ENCODE measurements around the gene SPCS3.

Gene SPCS3

GRCh38 chr4:176286728-176287127, 33.0 kb upstream of the SPCS3 start:
- no peak for TF ChIP-seq TAF1 (IDR thresholded peaks at IDR 0.05; ENCODE audit: borderline replicate concordance, insufficient read depth, low read length)
- no peak for TF ChIP-seq REST (IDR thresholded peaks at IDR 0.05; ENCODE audit: insufficient read depth in 1 of 2, low read depth in 2 of 2, low read length in 2 of 2)
- TF ChIP-seq POLR2AphosphoS5 (IDR thresholded peaks at IDR 0.05; ENCODE audit: low read depth, low read length): no peak
- TF ChIP-seq FOXP2 (optimal IDR thresholded peaks at IDR 0.05; ENCODE audit: borderline replicate concordance, extremely low read depth, extremely low read length, insufficient read depth): no peak
- no peak for TF ChIP-seq SIN3A (IDR thresholded peaks at IDR 0.05; ENCODE audit: borderline replicate concordance, insufficient read depth, low read length)

- no peak for TF ChIP-seq FOXP2 (optimal IDR thresholded peaks at IDR 0.05; ENCODE audit: borderline replicate concordance, extremely low read depth, extremely low read length, insufficient read depth)
- no peak for TF ChIP-seq POLR2AphosphoS5 (IDR thresholded peaks at IDR 0.05; ENCODE audit: low read depth, low read length)
- no peak for TF ChIP-seq REST (IDR thresholded peaks at IDR 0.05; ENCODE audit: insufficient read depth in 1 of 2, low read depth in 2 of 2, low read length in 2 of 2)
- TF ChIP-seq TAF1 (IDR thresholded peaks at IDR 0.05; ENCODE audit: borderline replicate concordance, insufficient read depth, low read length): no peak
- TF ChIP-seq SIN3A (IDR thresholded peaks at IDR 0.05; ENCODE audit: borderline replicate concordance, insufficient read depth, low read length): no peak
Measured at GRCh38 chr4:176287546-176287945, 32.2 kb upstream of the SPCS3 start.

GRCh38 chr4:176288020-176288419, 31.7 kb upstream of the SPCS3 start:
- TF ChIP-seq POLR2AphosphoS5 (IDR thresholded peaks at IDR 0.05; ENCODE audit: low read depth, low read length): no peak
- TF ChIP-seq TAF1 (IDR thresholded peaks at IDR 0.05; ENCODE audit: borderline replicate concordance, insufficient read depth, low read length): no peak
- no peak for TF ChIP-seq FOXP2 (optimal IDR thresholded peaks at IDR 0.05; ENCODE audit: borderline replicate concordance, extremely low read depth, extremely low read length, insufficient read depth)
- no peak for TF ChIP-seq SIN3A (IDR thresholded peaks at IDR 0.05; ENCODE audit: borderline replicate concordance, insufficient read depth, low read length)
- no peak for TF ChIP-seq REST (IDR thresholded peaks at IDR 0.05; ENCODE audit: insufficient read depth in 1 of 2, low read depth in 2 of 2, low read length in 2 of 2)

- no peak for TF ChIP-seq REST (IDR thresholded peaks at IDR 0.05; ENCODE audit: insufficient read depth in 1 of 2, low read depth in 2 of 2, low read length in 2 of 2)
- TF ChIP-seq FOXP2 (optimal IDR thresholded peaks at IDR 0.05; ENCODE audit: borderline replicate concordance, extremely low read depth, extremely low read length, insufficient read depth): no peak
- TF ChIP-seq POLR2AphosphoS5 (IDR thresholded peaks at IDR 0.05; ENCODE audit: low read depth, low read length): no peak
- TF ChIP-seq SIN3A (IDR thresholded peaks at IDR 0.05; ENCODE audit: borderline replicate concordance, insufficient read depth, low read length): no peak
Measured at GRCh38 chr4:176289561-176289960, 30.2 kb upstream of the SPCS3 start.

GRCh38 chr4:176290520-176290919, 29.2 kb upstream of the SPCS3 start:
- TF ChIP-seq TAF1 (IDR thresholded peaks at IDR 0.05; ENCODE audit: borderline replicate concordance, insufficient read depth, low read length) (no peak), POLR2AphosphoS5 (IDR thresholded peaks at IDR 0.05; ENCODE audit: low read depth, low read length) (no peak), SIN3A (IDR thresholded peaks at IDR 0.05; ENCODE audit: borderline replicate concordance, insufficient read depth, low read length) (no peak), REST (IDR thresholded peaks at IDR 0.05; ENCODE audit: insufficient read depth in 1 of 2, low read depth in 2 of 2, low read length in 2 of 2) (no peak), FOXP2 (optimal IDR thresholded peaks at IDR 0.05; ENCODE audit: borderline replicate concordance, extremely low read depth, extremely low read length, insufficient read depth) (no peak)
